Measurements from ENCODE around the gene ABLIM3.

DNA sequence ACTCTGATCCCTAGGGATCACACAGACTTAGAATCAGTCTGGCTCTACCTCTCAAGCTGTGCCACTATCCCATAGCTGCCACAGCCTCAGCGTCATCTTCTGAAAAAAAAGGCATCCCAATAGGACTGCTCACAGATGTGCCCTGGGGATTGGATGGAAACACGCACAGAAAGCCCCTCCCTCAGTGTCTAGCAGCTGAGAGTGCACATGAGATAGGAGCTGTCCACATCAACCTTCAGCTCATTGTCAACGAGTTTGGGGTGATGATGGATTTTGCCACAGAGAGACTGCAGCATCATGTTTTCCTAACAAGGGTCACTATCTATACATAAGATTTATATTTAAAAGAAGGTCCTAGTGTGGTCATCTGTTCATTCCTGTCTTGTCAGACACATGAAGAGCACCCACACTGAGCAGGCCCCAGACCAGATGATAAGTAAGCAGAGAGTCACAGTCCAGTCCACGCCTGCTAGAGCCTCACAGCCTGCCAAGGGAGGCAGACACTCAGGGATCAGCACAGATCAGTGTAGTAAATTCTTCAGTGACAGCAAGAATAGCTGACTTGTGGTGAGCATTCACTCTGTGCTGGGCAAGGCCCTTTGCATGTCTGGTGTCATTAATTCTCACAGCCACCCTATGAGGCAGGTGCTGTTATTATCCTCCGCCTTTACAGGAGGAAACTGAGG is 156.2 kb downstream of the ABLIM3 start:
- no peak for TF ChIP-seq CTCF (IDR thresholded peaks at IDR 0.05)
- TF ChIP-seq EP300 (IDR thresholded peaks at IDR 0.05) = no peak
